Right lobe of liver (tissue), 4 donors: ENCODE data around the gene TPSAB1.
"Not testable (repeated sequence)": the region's sequence is repeated elsewhere in the genome, so short reads cannot be mapped to it uniquely, and the experiment has no call there.

Experiments used
- POLR2A ChIP-seq: fragments of 450-650 bp; IDR thresholded peaks from one replicate; pipeline ENCODE4 v1.6.1; 2017; ENCODE audit warnings: antibody characterized with exemption, mild to moderate bottlenecking
- TF ChIP-seq, protein P1 (sequence below), 4 donors: fragments of 200-600 bp in 3 of 4; fragments of 450-650 bp in 1 of 4; IDR thresholded peaks; one replicate each; pipeline versions ENCODE4 v1.5.1 to v1.8.0; 2016 to 2022; ENCODE audit warnings: antibody characterized with exemption in 4 of 4, mild to moderate bottlenecking in 2 of 4
- donor health status: DM: no; HTN: no; CAD: no.
- donor health status: DM: no; HTN: no; CAD: no.
- donor health status: DM: no; HTN: yes; CAD: no.

DNA sequence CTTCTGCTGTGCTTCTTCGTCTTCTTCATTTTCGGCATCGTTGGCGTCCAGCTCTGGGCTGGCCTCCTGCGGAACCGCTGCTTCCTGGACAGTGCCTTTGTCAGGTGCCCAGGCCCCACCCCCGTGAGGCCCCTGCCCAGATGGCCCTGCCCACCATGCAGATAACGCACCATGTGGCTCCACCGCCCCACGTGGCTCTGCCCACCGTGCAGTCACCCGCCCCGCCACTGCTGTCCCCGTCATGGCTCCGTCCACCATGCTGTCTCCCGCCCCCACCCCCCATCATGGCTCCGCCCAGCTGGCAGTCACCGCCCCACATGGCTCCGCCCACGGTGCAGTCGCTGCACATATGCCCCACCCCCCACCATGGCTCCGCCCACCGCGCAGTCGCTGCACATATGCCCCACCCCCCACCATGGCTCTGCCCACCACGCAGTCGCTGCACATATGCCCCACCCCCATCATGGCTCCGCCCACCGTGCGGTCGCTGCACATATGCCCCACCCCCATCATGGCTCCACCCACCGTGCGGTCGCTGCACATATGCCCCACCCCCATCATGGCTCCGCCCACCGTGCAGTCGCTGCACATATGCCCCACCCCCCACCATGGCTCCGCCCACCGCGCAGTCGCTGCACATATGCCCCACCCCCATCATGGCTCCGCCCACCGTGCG is 41.7 kb upstream of the TPSAB1 start:
- TF ChIP-seq, protein P1, sequence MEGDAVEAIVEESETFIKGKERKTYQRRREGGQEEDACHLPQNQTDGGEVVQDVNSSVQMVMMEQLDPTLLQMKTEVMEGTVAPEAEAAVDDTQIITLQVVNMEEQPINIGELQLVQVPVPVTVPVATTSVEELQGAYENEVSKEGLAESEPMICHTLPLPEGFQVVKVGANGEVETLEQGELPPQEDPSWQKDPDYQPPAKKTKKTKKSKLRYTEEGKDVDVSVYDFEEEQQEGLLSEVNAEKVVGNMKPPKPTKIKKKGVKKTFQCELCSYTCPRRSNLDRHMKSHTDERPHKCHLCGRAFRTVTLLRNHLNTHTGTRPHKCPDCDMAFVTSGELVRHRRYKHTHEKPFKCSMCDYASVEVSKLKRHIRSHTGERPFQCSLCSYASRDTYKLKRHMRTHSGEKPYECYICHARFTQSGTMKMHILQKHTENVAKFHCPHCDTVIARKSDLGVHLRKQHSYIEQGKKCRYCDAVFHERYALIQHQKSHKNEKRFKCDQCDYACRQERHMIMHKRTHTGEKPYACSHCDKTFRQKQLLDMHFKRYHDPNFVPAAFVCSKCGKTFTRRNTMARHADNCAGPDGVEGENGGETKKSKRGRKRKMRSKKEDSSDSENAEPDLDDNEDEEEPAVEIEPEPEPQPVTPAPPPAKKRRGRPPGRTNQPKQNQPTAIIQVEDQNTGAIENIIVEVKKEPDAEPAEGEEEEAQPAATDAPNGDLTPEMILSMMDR (IDR thresholded peaks at IDR 0.05), result not testable (repeated sequence)
- not testable (repeated sequence) for TF ChIP-seq POLR2A
